Neural cell (in vitro differentiated cells): ENCODE data around the gene FSCN2. TPM values are rescaled to one million over a fixed set of nuclear protein-coding genes. Genes with fewer than 3 reads are reported as not detected.

ENCODE experiments used
- H2AFZ ChIP-seq: fragments of 200-600, 300-800 bp; sonication (generic), shearing (Covaris generic); 2 replicates; pipeline ENCODE4 v1.6.0; 2014; ENCODE audit warnings: low read depth, mild to moderate bottlenecking, antibody characterized with exemption, low read length, moderate library complexity
- H3F3A ChIP-seq: fragments of 200-600 bp; shearing (Covaris generic); 2 replicates; pipeline ENCODE4 v1.6.1; 2016; ENCODE audit warnings: mild to moderate bottlenecking, moderate library complexity, mixed read lengths, antibody characterized with exemption, low read length; ENCODE audit not compliant: insufficient read depth, poor library complexity, severe bottlenecking
- H3K27ac ChIP-seq: fragments of 200-600, 300-800 bp; sonication (generic), shearing (Covaris generic); 2 replicates; pipeline ENCODE4 v1.5.1; 2014; ENCODE audit warnings: mild to moderate bottlenecking, low read length, moderate library complexity
- H3K27me3 ChIP-seq: fragments of 300-800, 200-600 bp; sonication (generic), shearing (Covaris generic); 2 replicates; pipeline ENCODE4 v1.6.0; 2014; ENCODE audit warnings: mild to moderate bottlenecking, low read depth, low read length, moderate library complexity; ENCODE audit not compliant: insufficient read depth
- H3K36me3 ChIP-seq: fragments of 300-800, 200-600 bp; sonication (generic), shearing (Covaris generic); 2 replicates; pipeline ENCODE4 v1.5.1; 2014; ENCODE audit warnings: mild to moderate bottlenecking, antibody characterized with exemption, low read length, moderate library complexity; ENCODE audit not compliant: insufficient read depth
- H3K4me2 ChIP-seq: fragments of 300-800, 200-600 bp; sonication (generic), shearing (Covaris generic); 2 replicates; pipeline ENCODE4 v1.6.0; 2014; ENCODE audit warnings: mild to moderate bottlenecking, low read length
- H3K4me3 ChIP-seq: fragments of 300-800, 200-600 bp; sonication (generic), shearing (Covaris generic); 2 replicates; pipeline ENCODE4 v1.5.1; 2014; ENCODE audit warnings: mild to moderate bottlenecking, low read length, moderate library complexity
- H3K79me2 ChIP-seq: fragments of 200-600 bp; shearing (Covaris generic); replicated peaks from 2 replicates; pipeline ENCODE4 v1.6.0; 2014; ENCODE audit warnings: mild to moderate bottlenecking, low read length, moderate library complexity; ENCODE audit not compliant: insufficient read depth
- H3K9ac ChIP-seq: fragments of 300-800, 200-600 bp; sonication (generic), shearing (Covaris generic); 2 replicates; pipeline ENCODE4 v1.6.1; 2016; ENCODE audit warnings: mild to moderate bottlenecking, low read length, mixed read lengths
- H3K9me2 ChIP-seq: fragments of 200-600 bp; shearing (Covaris generic); 2 replicates; pipeline ENCODE4 v1.6.1; 2016; ENCODE audit warnings: mild to moderate bottlenecking, low read length, mixed read lengths; ENCODE audit not compliant: insufficient read depth
- H3K9me3 ChIP-seq: fragments of 200-600, 300-800 bp; sonication (generic), shearing (Covaris generic); 2 replicates; pipeline ENCODE4 v1.6.1; 2016; ENCODE audit warnings: mild to moderate bottlenecking, mixed run types, low read length, moderate library complexity, mixed read lengths
- H4K20me1 ChIP-seq: fragments of 200-600 bp; shearing (Covaris generic); 2 replicates; pipeline ENCODE4 v1.6.1; 2016; ENCODE audit warnings: mild to moderate bottlenecking, mixed run types; ENCODE audit not compliant: insufficient read depth
- CTCF ChIP-seq: fragments of 450-650 bp; IDR thresholded peaks from 2 replicates; pipeline ENCODE4 v1.5.1; 2014; ENCODE audit warnings: antibody characterized with exemption, mild to moderate bottlenecking, moderate library complexity; ENCODE audit not compliant: poor library complexity, severe bottlenecking
- EP300 ChIP-seq: fragments of 450-650 bp; conservative IDR thresholded peaks from 2 replicates; pipeline ENCODE4 v1.6.1; 2014; ENCODE audit warnings: antibody characterized with exemption, mild to moderate bottlenecking, moderate library complexity; ENCODE audit not compliant: poor library complexity, severe bottlenecking
- EZH2 ChIP-seq: fragments of 200-600, 300-800 bp; shearing (Covaris generic), sonication (generic); IDR thresholded peaks from 2 replicates; pipeline ENCODE4 v1.6.1; 2014; ENCODE audit warnings: antibody characterized with exemption, low read length, borderline replicate concordance, mild to moderate bottlenecking; ENCODE audit not compliant: insufficient read depth, poor library complexity, severe bottlenecking
- MXI1 ChIP-seq: fragments of 450-650 bp; conservative IDR thresholded peaks from 2 replicates; pipeline ENCODE4 v1.6.1; 2014; ENCODE audit warnings: antibody characterized with exemption, mild to moderate bottlenecking; ENCODE audit not compliant: poor library complexity, severe bottlenecking
- POLR2AphosphoS5 ChIP-seq: IDR thresholded peaks from 2 replicates; pipeline ENCODE4 v1.6.1; 2012
- RAD21 ChIP-seq: fragments of 450-650 bp; conservative IDR thresholded peaks from 2 replicates; pipeline ENCODE4 v1.6.1; 2014; ENCODE audit warnings: antibody characterized with exemption, mild to moderate bottlenecking, moderate library complexity
- SMC3 ChIP-seq: fragments of 450-650 bp; conservative IDR thresholded peaks from 2 replicates; pipeline ENCODE4 v1.6.1; 2014; ENCODE audit warnings: antibody characterized with exemption, mild to moderate bottlenecking, moderate library complexity; ENCODE audit not compliant: poor library complexity
- TAF1 ChIP-seq: IDR thresholded peaks from 2 replicates; pipeline ENCODE4 v1.6.1; 2012; ENCODE audit warnings: low read depth
- polyA plus RNA-seq: library from polyadenylated mRNA; depleted of rRNA; stranded (reverse); fragments of >200 nt; gene quantifications from 2 replicates; pipeline ENCODE4 v1.2.3, GENCODE V29; 2014
- TF ChIP-seq, protein P1 (sequence below): IDR thresholded peaks from 2 replicates; pipeline ENCODE4 v1.6.1; 2012; ENCODE audit warnings: borderline replicate concordance

FSCN2 gene
- polyA plus RNA-seq, 1 donor from 2014 or later = 4.8 TPM

- Histone ChIP-seq H3K36me3 (no peaks in the 10 kb centered on the region), H3K27me3 (no peaks in the 10 kb centered on the region), H3K9me2 (no peaks in the 10 kb centered on the region), H3K9me3 (no peaks in the 10 kb centered on the region), H3K4me3 (no peak overlapping the region), H3K9ac (no peak overlapping the region), H3K79me2 (peaks cover 10% of the 10 kb centered on the region), H3F3A (no peaks in the 10 kb centered on the region), H2AFZ (no peak overlapping the region), H3K27ac (no peak overlapping the region), H3K4me2 (no peak overlapping the region), H4K20me1 (no peaks in the 10 kb centered on the region)
- no peak for TF ChIP-seq EZH2
- TF ChIP-seq RAD21 = no peak
- no peak for TF ChIP-seq TAF1
- no peak for TF ChIP-seq EP300
- TF ChIP-seq, protein P1, sequence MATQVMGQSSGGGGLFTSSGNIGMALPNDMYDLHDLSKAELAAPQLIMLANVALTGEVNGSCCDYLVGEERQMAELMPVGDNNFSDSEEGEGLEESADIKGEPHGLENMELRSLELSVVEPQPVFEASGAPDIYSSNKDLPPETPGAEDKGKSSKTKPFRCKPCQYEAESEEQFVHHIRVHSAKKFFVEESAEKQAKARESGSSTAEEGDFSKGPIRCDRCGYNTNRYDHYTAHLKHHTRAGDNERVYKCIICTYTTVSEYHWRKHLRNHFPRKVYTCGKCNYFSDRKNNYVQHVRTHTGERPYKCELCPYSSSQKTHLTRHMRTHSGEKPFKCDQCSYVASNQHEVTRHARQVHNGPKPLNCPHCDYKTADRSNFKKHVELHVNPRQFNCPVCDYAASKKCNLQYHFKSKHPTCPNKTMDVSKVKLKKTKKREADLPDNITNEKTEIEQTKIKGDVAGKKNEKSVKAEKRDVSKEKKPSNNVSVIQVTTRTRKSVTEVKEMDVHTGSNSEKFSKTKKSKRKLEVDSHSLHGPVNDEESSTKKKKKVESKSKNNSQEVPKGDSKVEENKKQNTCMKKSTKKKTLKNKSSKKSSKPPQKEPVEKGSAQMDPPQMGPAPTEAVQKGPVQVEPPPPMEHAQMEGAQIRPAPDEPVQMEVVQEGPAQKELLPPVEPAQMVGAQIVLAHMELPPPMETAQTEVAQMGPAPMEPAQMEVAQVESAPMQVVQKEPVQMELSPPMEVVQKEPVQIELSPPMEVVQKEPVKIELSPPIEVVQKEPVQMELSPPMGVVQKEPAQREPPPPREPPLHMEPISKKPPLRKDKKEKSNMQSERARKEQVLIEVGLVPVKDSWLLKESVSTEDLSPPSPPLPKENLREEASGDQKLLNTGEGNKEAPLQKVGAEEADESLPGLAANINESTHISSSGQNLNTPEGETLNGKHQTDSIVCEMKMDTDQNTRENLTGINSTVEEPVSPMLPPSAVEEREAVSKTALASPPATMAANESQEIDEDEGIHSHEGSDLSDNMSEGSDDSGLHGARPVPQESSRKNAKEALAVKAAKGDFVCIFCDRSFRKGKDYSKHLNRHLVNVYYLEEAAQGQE = no peak
- no peak for TF ChIP-seq CTCF
- TF ChIP-seq SMC3 = no peak
- TF ChIP-seq POLR2AphosphoS5 = no peak
- TF ChIP-seq MXI1 = no peak
Measured at GRCh38 chr17:81492202-81492601, 36.0 kb upstream of the FSCN2 start.

- Histone ChIP-seq H3K9me3 (no peaks in the 10 kb centered on the region), H3K36me3 (no peaks in the 10 kb centered on the region), H4K20me1 (no peaks in the 10 kb centered on the region), H3K4me2 (no peak overlapping the region), H2AFZ (no peak overlapping the region), H3K27ac (no peak overlapping the region), H3K4me3 (no peak overlapping the region), H3F3A (no peaks in the 10 kb centered on the region), H3K9ac (no peak overlapping the region), H3K27me3 (no peaks in the 10 kb centered on the region), H3K9me2 (no peaks in the 10 kb centered on the region), H3K79me2 (peaks cover 6% of the 10 kb centered on the region)
- TF ChIP-seq EP300 (no peak), RAD21 (no peak), EZH2 (no peak), CTCF (no peak), TAF1 (no peak), SMC3 (no peak), MXI1 (no peak), POLR2AphosphoS5 (no peak)
- TF ChIP-seq, protein P1 = no peak
Measured at GRCh38 chr17:81492706-81493105, 35.5 kb upstream of the FSCN2 start.
